SU-DHL-6 (cell line): ENCODE results near the gene RSU1.

Experiments used
- EZH2phosphoT487 ChIP-seq: fragments of 200-600 bp; sonication (generic), shearing (Covaris generic); conservative IDR thresholded peaks from 2 replicates; pipeline ENCODE4 v1.6.1; 2018; ENCODE audit warnings: mild to moderate bottlenecking, antibody characterized with exemption, low read length, moderate library complexity, mixed read lengths
- TF ChIP-seq, protein P1 (sequence below): fragments of 200-600 bp; sonication (generic); IDR thresholded peaks from one replicate; pipeline ENCODE4 v1.5.1; 2017; ENCODE audit warnings: antibody characterized with exemption, mild to moderate bottlenecking, low read length, moderate library complexity; ENCODE audit not compliant: insufficient read depth, poor library complexity, severe bottlenecking

DNA sequence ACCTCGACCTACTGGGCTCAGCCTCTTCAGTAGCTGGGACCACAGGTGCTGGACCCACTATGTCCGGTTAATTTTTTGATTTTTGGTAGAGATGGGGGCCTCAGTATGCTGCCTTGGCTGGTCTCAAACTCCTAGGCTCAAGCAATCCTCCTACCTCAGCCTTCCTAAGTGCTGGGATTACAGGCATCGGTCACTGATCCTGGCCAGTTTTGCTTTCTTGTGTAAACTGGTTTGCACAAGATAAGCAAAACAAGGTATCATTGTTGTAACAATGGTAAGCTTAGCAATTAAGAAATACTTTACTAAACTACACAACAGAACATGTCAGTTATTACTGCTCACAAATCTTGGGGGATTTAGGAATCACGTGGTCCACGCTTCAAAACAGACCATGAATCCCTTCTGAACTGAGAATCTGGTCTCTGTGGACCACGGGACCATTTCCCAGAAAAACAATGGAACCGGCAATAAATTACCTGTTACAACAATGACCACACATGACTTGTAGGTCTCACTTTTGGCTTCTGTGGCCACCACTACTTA is 36.8 kb downstream of the RSU1 start:
- TF ChIP-seq, protein P1, sequence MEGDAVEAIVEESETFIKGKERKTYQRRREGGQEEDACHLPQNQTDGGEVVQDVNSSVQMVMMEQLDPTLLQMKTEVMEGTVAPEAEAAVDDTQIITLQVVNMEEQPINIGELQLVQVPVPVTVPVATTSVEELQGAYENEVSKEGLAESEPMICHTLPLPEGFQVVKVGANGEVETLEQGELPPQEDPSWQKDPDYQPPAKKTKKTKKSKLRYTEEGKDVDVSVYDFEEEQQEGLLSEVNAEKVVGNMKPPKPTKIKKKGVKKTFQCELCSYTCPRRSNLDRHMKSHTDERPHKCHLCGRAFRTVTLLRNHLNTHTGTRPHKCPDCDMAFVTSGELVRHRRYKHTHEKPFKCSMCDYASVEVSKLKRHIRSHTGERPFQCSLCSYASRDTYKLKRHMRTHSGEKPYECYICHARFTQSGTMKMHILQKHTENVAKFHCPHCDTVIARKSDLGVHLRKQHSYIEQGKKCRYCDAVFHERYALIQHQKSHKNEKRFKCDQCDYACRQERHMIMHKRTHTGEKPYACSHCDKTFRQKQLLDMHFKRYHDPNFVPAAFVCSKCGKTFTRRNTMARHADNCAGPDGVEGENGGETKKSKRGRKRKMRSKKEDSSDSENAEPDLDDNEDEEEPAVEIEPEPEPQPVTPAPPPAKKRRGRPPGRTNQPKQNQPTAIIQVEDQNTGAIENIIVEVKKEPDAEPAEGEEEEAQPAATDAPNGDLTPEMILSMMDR, result no peak
- TF ChIP-seq EZH2phosphoT487, result no peak
